Diencephalon (tissue), 1 donor: ENCODE results near the gene FGD1. TPM values are rescaled to one million over a fixed set of nuclear protein-coding genes. Genes with fewer than 3 reads are reported as not detected.

ENCODE experiments used
- total RNA-seq: library from RNA; depleted of rRNA; stranded (reverse); fragments of >200 nt; gene quantifications from one replicate; pipeline ENCODE4 v1.2.3, GENCODE V29; 2014

The FGD1 gene
- 17.5 TPM for total RNA-seq

GRCh38 chrX:54495814-54496516 lies at the start of gene FGD1:
FGD1 (minus strand) TSS chrX:54496234; CDS start chrX:54495432, 802 bp downstream.

GRCh38 chrX:54529552-54530356 lies 33.7 kb upstream of the FGD1 start, which contains the start of gene GNL3L:
GNL3L (plus strand) TSS chrX:54530219; CDS start chrX:54532567, 2,348 bp downstream.

DNA sequence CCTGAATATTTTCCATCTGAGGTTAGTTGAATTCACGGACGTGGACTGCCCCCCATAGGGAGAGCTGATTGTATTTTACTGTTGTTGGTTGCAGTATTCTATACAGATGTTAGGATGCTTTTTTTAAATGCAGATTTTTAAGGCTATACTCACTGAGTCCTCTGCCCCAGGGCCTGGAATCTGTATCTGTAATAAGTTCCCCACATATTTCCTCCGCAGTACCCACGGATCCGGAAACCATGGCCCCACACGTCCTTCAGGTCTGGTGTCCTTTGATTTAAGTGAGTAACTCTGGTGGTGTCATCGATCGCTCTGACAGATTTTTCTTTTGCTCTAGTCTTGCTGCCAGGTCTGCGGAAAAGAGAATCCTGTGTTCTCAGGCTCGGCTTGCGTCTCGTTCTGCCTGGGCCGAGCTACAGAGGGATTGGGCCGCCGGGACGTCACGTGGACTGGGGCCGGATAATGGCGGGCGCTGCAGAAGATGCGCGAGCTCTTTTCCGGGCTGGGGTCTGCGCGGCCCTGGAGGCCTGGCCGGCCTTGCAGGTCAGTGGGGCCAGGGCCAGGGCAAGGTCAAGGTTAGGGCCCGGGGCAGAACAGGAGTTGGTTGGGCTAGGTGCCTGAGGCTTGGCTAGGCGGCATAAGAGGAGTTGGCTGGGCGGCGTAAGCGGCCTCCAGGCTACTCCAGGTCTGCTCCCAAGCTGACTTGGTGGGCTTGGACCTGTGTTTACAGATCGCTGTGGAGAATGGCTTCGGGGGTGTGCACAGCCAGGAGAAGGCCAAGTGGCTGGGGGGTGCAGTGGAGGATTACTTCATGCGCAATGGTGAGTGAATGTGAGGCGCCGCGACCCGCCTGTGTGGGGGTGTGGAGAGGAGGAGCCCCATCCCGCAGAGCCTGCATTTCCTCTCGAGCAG lies 55.8 kb downstream of the FGD1 start, which contains the start of gene TSR2:
TSR2 (plus strand) TSS at position 445 of the 912 bp plus-strand sequence; CDS start at position 463, 18 bp downstream.

Other genes starting within 250 kb of the FGD1 start
- gene WNK3, start 138.2 kb downstream of the FGD1 start, total RNA-seq = 62.3 TPM
- 20.1 TPM for gene TSR2, start 55.8 kb downstream of the FGD1 start, total RNA-seq
- gene GNL3L, start 34.0 kb upstream of the FGD1 start, total RNA-seq = 26.8 TPM